HEK293 (cell line): ENCODE measurements around the gene CHSY1.

Experiments used
- CTCF ChIA-PET: fragments of 350-600 bp; formaldehyde crosslinking; extraction: SDS; loops from one replicate; lab custom pipeline; 2021; ENCODE audit warnings: antibody characterized with exemption; lab: Yijun Ruan, JAX
- POLR2A ChIA-PET: fragments of 300-600 bp; formaldehyde crosslinking; extraction: SDS; loops from one replicate; lab custom pipeline; 2020; ENCODE audit warnings: antibody characterized with exemption, inconsistent platforms; lab: Yijun Ruan, JAX
- H3K27ac ChIP-seq: fragments of 200-500 bp; sonication (Bioruptor generic); 2 replicates; pipeline ENCODE4 v1.5.1; 2014; ENCODE audit warnings: low read depth, low read length, control low read depth, inconsistent platforms; ENCODE audit errors: extremely low read depth
- H3K36me3 ChIP-seq, 2 experiments: fragments of 200-500 bp in 1 of 2; sonication (Bioruptor generic) in 1 of 2; 1 replicate in 1 of 2; 2 replicates in 1 of 2; pipeline ENCODE4 v1.5.1; 2014 to 2017; ENCODE audit warnings: inconsistent platforms in 2 of 2, low read length in 2 of 2; ENCODE audit not compliant: control insufficient read depth in 2 of 2, insufficient read depth in 1 of 2
- H3K4me1 ChIP-seq: fragments of 200-500 bp; sonication (Bioruptor generic); 2 replicates; pipeline ENCODE4 v1.5.1; 2014; ENCODE audit warnings: mild to moderate bottlenecking, low read length, inconsistent platforms; ENCODE audit not compliant: control insufficient read depth, insufficient read depth
- H3K4me3 ChIP-seq: 2 replicates; pipeline ENCODE4 v1.5.1; 2011; ENCODE audit warnings: low read depth, mild to moderate bottlenecking, control low read depth, low read length, moderate library complexity
- H3K9me3 ChIP-seq: fragments of 200-500 bp; sonication (Bioruptor generic); 2 replicates; pipeline ENCODE4 v1.5.1; 2014; ENCODE audit warnings: low read depth, low read length, inconsistent platforms; ENCODE audit not compliant: control insufficient read depth, insufficient read depth
- HOXD13 ChIP-seq: sonication (generic); formaldehyde crosslinking; IDR thresholded peaks from 2 replicates; pipeline ENCODE4 v1.8.0; 2022; ENCODE audit warnings: missing genetic modification reagents, borderline replicate concordance
- IKZF3 ChIP-seq: fragments of 450-650 bp; IDR thresholded peaks from 2 replicates; pipeline ENCODE4 v1.5.0; 2018; ENCODE audit warnings: missing biosample characterization, mild to moderate bottlenecking, missing genetic modification characterization, moderate library complexity
- SALL2 ChIP-seq: fragments of 450-650 bp; formaldehyde crosslinking; IDR thresholded peaks from 2 replicates; pipeline ENCODE4 v1.5.0; 2017; ENCODE audit warnings: missing biosample characterization, mild to moderate bottlenecking, missing genetic modification characterization, borderline replicate concordance
- SP3 ChIP-seq: fragments of 450-650 bp; formaldehyde crosslinking; IDR thresholded peaks from 2 replicates; pipeline ENCODE4 v1.5.1; 2016; ENCODE audit warnings: missing biosample characterization, missing genetic modification characterization
- YY1 ChIP-seq: fragments of 450-650 bp; formaldehyde crosslinking; IDR thresholded peaks from 2 replicates; pipeline ENCODE4 v1.5.1; 2018; ENCODE audit warnings: missing biosample characterization, missing genetic modification characterization
- ZBTB7A ChIP-seq: fragments of 450-650 bp; formaldehyde crosslinking; IDR thresholded peaks from 2 replicates; pipeline ENCODE4 v1.5.1; 2016; ENCODE audit warnings: low read depth, missing biosample characterization, missing genetic modification characterization
- ZNF202 ChIP-seq: fragments of 450-650 bp; formaldehyde crosslinking; IDR thresholded peaks from 2 replicates; pipeline ENCODE4 v1.5.1; 2016; ENCODE audit warnings: missing biosample characterization, missing genetic modification characterization, borderline replicate concordance
- ZNF324 ChIP-seq: fragments of 450-650 bp; formaldehyde crosslinking; IDR thresholded peaks from 2 replicates; pipeline ENCODE4 v1.5.1; 2016; ENCODE audit warnings: missing biosample characterization, missing genetic modification characterization
- ZNF350 ChIP-seq: fragments of 450-650 bp; formaldehyde crosslinking; IDR thresholded peaks from 2 replicates; pipeline ENCODE4 v1.5.0; 2017; ENCODE audit warnings: missing biosample characterization, mild to moderate bottlenecking, missing genetic modification characterization
- ZNF426 ChIP-seq: fragments of 450-650 bp; formaldehyde crosslinking; IDR thresholded peaks from 2 replicates; pipeline ENCODE4 v1.5.1; 2017; ENCODE audit warnings: missing biosample characterization, missing genetic modification characterization, mild to moderate bottlenecking, inconsistent platforms, moderate library complexity
- ZNF560 ChIP-seq: fragments of 450-650 bp; formaldehyde crosslinking; IDR thresholded peaks from 2 replicates; pipeline ENCODE4 v1.5.1; 2017; ENCODE audit warnings: missing biosample characterization, missing genetic modification characterization, borderline replicate concordance
- ZXDB ChIP-seq: fragments of 450-650 bp; formaldehyde crosslinking; IDR thresholded peaks from 2 replicates; pipeline ENCODE4 v1.5.1; 2016; ENCODE audit warnings: missing biosample characterization, missing genetic modification characterization
- TF ChIP-seq, protein P1 (sequence below): fragments of 450-650 bp; formaldehyde crosslinking; IDR thresholded peaks from 2 replicates; pipeline ENCODE4 v1.5.1; 2016; ENCODE audit warnings: missing biosample characterization, missing genetic modification characterization, borderline replicate concordance
- TF ChIP-seq, protein P2 (sequence below): fragments of 450-650 bp; formaldehyde crosslinking; IDR thresholded peaks from 2 replicates; pipeline ENCODE4 v1.5.1; 2016; ENCODE audit warnings: missing biosample characterization, missing genetic modification characterization

CHSY1 gene

DNA sequence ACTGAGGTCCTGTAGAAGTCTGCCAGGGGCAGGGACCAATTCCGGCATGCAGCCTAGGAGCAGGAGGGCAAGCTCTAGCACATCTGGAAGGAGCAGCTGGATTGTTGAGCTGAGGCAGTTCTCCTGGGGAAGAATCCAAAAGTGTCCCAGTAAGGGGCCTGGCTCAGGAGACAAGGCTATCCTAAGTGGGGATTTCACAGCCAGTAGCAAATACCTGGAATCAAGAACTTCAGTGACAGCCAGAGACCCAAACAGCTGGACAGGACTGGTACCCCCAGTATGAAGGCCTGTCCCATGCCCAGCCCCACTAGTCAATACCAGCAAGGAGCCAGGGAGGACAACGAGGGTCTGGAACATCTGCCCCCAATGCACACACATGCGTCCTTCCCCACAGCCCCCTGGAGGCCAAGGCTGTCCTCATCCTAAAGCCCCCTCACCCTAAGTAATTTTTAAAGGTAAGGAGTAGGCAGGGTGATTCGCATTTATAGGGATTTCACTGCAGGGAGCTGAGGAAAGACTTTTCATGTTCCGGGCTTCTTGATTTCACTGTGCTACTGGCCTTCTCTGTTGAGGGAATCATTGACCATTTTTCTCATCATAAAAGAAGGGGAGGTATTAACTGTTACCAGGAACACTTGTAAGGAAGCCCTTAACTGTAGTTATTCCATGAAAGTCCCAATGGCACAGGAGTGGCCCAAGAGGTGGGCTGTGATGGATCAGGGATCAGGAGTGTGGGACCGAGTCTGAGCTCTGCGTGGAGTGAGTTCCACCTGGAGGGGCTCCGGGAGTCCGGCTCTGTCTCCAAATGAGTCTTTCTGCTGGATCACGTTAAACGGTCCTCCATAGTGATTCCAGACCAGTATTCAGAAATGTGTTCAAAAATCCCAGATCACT lies 2.6 kb upstream of the CHSY1 start (continued):
- TF ChIP-seq ZNF202 (tag by site-specific recombination) (no peak), ZNF426 (tag by site-specific recombination) (no peak), ZNF560 (tag by site-specific recombination) (no peak)

DNA sequence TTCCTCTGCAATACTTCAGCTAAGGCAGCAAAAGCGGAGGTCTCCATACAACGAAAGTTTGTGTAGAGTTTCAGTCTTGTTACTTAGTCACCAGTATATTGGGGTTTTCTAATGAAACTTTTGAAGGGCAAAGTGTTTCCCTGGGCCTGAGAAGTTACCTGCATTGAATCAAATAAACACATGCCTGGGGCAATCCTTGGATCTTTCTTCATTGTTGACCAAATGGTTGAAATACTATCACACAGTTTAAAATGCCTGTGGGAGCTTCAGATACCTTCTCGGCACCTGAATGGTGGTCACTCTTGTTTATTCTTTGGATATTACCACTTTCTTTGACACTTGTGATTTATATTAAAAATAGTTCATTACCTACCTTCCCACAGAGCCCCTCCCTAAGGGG lies 988 bp upstream of the CHSY1 start:
- Histone ChIP-seq H3K9me3 (no peaks in the 10 kb centered on the region), H3K36me3 (peaks cover 0 to 4% of the 10 kb centered on the region in 2 experiments; a peak in 1 of 3 replicates), H3K4me1 (peaks cover 15% of the 10 kb centered on the region), H3K4me3 (peak overlapping the region; percentile 85; the same call in 1 of the 2 replicates), H3K27ac (no peak overlapping the region)
- ChIA-PET POLR2A (interaction anchor here (1.3 to 1.6 kb wide), 3 partner anchors 13 to 23 kb away, joined by 3 to 7 read pairs (median 4); no protein-coding TSS in a partner anchor), CTCF (interaction anchor here (1.6 to 12.5 kb wide), 3 partner anchors 163 to 241 kb away, joined by 5 to 223 read pairs (median 6); no protein-coding TSS in a partner anchor)
- no peak for TF ChIP-seq HOXD13
- TF ChIP-seq, protein P1, sequence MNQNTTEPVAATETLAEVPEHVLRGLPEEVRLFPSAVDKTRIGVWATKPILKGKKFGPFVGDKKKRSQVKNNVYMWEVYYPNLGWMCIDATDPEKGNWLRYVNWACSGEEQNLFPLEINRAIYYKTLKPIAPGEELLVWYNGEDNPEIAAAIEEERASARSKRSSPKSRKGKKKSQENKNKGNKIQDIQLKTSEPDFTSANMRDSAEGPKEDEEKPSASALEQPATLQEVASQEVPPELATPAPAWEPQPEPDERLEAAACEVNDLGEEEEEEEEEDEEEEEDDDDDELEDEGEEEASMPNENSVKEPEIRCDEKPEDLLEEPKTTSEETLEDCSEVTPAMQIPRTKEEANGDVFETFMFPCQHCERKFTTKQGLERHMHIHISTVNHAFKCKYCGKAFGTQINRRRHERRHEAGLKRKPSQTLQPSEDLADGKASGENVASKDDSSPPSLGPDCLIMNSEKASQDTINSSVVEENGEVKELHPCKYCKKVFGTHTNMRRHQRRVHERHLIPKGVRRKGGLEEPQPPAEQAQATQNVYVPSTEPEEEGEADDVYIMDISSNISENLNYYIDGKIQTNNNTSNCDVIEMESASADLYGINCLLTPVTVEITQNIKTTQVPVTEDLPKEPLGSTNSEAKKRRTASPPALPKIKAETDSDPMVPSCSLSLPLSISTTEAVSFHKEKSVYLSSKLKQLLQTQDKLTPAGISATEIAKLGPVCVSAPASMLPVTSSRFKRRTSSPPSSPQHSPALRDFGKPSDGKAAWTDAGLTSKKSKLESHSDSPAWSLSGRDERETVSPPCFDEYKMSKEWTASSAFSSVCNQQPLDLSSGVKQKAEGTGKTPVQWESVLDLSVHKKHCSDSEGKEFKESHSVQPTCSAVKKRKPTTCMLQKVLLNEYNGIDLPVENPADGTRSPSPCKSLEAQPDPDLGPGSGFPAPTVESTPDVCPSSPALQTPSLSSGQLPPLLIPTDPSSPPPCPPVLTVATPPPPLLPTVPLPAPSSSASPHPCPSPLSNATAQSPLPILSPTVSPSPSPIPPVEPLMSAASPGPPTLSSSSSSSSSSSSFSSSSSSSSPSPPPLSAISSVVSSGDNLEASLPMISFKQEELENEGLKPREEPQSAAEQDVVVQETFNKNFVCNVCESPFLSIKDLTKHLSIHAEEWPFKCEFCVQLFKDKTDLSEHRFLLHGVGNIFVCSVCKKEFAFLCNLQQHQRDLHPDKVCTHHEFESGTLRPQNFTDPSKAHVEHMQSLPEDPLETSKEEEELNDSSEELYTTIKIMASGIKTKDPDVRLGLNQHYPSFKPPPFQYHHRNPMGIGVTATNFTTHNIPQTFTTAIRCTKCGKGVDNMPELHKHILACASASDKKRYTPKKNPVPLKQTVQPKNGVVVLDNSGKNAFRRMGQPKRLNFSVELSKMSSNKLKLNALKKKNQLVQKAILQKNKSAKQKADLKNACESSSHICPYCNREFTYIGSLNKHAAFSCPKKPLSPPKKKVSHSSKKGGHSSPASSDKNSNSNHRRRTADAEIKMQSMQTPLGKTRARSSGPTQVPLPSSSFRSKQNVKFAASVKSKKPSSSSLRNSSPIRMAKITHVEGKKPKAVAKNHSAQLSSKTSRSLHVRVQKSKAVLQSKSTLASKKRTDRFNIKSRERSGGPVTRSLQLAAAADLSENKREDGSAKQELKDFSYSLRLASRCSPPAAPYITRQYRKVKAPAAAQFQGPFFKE (tag by site-specific recombination) = no peak
- no peak for TF ChIP-seq SALL2 (tag by site-specific recombination)
- no peak for TF ChIP-seq ZNF350 (tag by site-specific recombination)

DNA sequence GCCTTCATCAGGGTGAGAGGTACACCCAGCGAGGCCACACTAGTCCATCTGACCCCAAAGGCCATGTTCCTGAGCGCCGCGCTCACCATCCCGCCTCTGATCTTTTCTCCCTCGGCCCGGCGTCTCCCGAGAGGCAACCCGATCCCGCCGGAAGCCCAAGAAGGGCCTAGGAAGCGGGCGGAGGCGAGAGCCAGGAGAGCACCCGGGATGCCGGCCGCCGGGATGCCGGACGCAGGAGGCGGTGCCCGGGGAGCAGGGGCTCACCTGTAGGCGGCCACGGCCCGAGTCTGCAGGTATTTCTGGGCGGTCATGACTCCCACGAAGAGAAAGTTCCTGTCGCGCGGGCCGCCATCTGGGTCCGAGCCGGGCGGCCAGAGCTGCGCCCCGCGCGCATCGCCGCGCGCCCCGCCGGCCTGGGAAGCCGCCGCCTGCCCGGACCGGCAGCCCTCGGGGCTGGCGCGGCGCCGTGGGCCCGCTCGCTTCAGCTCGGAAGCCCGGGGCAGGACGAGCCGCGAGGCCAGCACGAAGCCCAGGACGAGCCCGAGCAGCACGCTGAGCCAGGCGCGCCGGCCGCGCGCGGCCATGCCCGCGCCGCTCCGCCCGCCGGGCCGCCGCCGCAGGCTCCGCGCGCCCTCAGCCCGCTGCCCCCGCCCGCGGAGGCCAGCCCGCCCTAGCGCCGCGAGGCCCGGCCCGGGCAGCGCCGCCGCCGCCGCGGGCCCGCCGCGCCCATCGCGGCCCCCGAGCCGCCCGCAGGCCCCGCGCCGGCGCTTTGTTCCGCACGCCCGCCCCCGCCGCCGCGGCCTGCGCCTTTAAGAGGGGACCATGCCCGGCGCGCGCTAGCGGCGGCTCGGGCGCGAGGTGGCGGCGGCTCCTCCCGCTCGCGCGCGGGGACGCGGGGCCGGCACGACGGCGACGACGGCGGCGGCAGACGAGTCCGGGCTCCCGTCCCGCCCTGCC lies 697 bp downstream of the CHSY1 start:
- Histone ChIP-seq H3K9me3 (no peaks in the 10 kb centered on the region), H3K4me3 (peak overlapping the region; percentile 85), H3K36me3 (peaks cover 0 to 12% of the 10 kb centered on the region in 2 experiments; a peak in 1 of 3 replicates), H3K27ac (peak overlapping the region; percentile 86; the same call in 1 of the 2 replicates), H3K4me1 (peaks cover 17% of the 10 kb centered on the region)
- ChIA-PET POLR2A (interaction anchor here (1.0 to 2.8 kb wide), 13 partner anchors 11 to 901 kb away, joined by 3 to 9 read pairs (median 4); partner anchors contain the start of genes ASB7 and LINS1), CTCF (interaction anchor here (0.7 to 12.5 kb wide), 7 partner anchors 133 to 326 kb away, joined by 3 to 223 read pairs (median 3); no protein-coding TSS in a partner anchor)
- TF ChIP-seq ZBTB7A (tag by site-specific recombination) = no peak
- TF ChIP-seq ZNF324 (tag by site-specific recombination) = no peak
- TF ChIP-seq, protein P1 (tag by site-specific recombination) = no peak
- TF ChIP-seq YY1 (tag by site-specific recombination) = no peak
- TF ChIP-seq, protein P2, sequence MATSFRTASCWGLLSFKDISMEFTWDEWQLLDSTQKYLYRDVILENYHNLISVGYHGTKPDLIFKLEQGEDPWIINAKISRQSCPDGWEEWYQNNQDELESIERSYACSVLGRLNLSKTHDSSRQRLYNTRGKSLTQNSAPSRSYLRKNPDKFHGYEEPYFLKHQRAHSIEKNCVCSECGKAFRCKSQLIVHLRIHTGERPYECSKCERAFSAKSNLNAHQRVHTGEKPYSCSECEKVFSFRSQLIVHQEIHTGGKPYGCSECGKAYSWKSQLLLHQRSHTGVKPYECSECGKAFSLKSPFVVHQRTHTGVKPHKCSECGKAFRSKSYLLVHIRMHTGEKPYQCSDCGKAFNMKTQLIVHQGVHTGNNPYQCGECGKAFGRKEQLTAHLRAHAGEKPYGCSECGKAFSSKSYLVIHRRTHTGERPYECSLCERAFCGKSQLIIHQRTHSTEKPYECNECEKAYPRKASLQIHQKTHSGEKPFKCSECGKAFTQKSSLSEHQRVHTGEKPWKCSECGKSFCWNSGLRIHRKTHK (tag by site-specific recombination) = no peak
- TF ChIP-seq SP3 = no peak
- no peak for TF ChIP-seq SALL2 (tag by site-specific recombination)
- no peak for TF ChIP-seq ZNF426 (tag by site-specific recombination)
- no peak for TF ChIP-seq ZXDB (tag by site-specific recombination)
- 0 out of 2 replicates have a peak, but pooled peaks have one; percentile 26 for TF ChIP-seq IKZF3 (tag by site-specific recombination)
